COLO829 (cell line): ENCODE measurements around the gene HPCA.
A peak's percentile ranks its signal among the peaks of the same experiment; 100 is the strongest.

ENCODE experiments used
- DNase-seq: peaks from one replicate; pipeline ENCODE4 v3.0.0; 2012; ENCODE audit warnings: low spot score

Gene HPCA

DNA sequence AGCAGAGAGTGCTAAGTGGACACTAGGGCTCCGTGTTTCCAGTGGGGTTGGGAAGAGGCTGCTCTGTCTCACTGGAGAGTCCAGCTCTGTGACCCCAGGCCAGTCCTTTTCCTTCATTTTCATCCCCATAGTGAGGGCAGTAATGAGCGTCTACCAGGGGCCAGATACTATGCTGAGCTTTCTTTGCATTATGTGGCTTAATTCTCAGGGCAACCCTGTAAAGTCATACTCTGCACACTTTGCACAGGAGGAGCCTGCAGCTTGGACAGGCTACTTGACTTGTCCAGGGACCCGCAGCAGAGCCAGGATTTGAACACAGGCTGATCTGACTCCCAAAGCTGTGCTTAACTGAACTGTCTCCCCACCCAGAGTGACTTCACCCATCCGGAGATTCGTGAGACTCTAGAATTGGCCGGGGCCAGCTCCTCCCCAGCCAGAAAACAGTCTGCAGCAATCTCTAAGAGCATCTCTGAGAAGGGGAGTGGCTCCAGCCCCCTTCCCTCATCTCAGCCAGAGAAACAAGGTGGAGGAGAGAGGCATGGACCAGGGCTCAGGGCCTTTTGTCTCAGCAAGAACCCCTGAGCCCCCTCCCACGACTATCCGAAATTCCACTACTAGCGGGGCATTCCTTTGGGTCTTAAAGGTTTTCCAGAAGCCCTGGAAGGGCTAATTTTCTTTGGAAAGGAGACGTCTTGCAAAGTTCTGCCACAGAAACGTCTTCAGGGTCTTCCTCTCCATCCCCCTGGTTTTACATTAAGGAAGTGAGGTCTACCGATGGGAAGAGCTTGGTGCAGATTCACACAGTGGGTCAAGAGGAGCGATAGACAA lies 14.7 kb upstream of the HPCA start:
- DNase-seq: no peak

DNA sequence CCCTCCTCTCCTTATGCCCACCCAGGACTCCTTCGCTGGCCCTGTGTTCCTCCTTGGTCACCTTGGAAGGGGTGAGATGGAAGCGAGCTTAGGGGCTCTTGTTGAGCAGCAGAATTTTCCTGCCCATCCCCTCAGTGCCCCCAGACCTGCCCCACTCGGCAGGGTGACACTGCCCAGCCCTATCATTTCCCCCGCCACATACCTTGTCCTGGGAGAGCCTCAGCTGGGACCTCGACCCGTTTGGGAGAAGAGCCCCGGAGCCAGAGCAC lies 14.2 kb upstream of the HPCA start:
- DNase-seq: no peak

DNA sequence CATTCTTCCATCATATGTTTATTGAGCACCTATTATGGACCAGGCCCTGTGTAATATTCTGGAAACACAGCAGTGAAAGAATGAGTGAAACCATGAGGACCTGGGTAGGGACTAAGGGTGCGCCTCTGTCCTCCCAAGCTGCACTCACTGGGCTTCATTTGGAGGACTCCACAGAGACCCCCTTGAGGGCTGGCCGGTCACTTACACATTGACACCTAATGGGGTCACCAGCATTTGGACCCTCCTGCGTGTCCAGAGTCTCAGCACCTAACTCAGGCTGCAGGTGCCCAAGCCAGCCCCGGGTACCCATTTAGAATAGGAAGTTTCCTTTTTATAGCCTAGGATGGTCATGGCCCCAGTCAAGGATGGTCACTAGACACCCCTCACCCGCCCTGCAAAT lies 12.8 kb upstream of the HPCA start:
- no peak for DNase-seq

DNA sequence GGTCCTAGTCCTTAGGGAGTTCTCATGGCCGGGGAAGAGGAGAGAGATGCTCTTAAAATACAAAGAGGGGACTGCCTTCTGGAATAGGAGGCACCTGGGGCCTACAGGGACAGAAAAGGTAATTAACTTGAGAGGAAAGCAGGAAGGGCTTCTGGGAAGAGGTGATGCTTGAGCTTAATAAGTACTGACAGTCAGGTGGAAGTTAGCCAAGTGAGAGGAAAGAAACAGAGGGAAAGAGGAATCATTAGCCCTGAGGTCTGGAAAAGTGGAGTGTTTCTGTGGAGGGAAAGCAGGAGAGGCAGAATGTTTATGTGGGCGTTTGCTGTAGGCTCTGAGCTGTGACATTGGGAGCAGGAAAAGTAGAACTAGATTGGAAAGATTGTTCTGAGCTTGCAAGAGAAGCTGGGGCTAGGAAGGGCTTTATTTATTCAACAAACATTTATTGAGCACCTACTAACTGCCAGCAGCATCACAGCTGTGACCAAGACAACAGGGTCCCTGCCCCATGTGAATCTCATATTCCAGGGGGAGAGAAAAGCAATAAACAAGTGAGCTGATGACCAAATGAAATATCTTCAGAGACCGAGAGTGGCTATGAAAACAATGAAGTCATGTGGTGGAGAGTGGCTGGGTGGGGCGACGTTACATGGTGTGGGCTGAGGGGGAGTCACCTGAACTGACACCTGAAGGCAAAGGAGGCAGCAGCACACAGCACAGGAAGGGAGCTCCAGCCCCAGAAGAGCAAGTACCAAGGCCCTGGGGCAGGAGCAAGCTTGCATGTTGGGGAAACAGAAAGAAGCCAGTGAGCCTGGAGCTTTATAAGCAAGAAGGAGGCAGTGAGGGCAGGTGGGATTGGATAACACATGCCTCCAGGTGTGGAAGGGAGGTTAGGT lies 11.2 kb upstream of the HPCA start:
- no peak for DNase-seq

DNA sequence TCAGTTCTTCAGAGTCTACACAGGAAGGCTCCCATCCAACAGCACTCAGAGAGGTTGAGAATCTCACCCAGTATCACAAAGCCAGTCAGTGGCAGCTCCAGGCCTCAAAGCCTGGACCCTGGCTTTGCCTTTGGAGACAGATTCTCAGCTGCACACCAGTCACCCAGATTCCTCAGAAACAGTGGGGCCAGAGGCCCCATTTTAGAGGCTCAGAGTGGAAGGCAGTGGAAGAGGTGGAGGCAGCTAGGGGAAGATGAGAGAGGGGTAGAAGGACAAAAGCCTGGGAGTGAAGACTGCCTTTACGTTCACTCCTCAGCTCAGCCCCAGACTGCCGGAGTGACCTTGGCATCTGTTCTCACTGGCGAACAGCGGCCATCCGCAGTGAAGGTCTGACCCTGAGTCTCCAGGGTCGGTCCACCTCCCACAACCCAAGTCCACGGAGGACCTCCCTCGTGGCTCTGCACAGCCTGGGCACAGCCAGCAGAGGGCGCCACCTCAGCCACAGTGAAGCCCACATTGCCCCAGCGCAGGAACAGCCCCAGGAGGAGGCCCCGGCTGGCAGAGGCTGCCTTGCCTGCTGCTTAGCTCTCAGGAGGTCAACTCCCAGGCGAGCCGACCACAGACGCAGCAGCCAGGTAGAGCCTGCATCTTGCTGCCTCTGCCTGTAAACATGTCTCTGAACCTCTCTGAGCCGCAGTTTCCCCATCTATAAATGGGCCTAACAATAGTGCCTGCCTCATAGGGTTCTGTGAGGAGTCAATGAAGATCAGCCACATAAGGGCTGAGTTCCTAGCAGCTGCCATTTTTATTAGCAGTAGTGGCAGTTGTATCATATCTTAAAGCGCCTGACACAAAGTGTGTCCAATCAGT lies 9.7 kb upstream of the HPCA start:
- peak; percentile 53 for DNase-seq

DNA sequence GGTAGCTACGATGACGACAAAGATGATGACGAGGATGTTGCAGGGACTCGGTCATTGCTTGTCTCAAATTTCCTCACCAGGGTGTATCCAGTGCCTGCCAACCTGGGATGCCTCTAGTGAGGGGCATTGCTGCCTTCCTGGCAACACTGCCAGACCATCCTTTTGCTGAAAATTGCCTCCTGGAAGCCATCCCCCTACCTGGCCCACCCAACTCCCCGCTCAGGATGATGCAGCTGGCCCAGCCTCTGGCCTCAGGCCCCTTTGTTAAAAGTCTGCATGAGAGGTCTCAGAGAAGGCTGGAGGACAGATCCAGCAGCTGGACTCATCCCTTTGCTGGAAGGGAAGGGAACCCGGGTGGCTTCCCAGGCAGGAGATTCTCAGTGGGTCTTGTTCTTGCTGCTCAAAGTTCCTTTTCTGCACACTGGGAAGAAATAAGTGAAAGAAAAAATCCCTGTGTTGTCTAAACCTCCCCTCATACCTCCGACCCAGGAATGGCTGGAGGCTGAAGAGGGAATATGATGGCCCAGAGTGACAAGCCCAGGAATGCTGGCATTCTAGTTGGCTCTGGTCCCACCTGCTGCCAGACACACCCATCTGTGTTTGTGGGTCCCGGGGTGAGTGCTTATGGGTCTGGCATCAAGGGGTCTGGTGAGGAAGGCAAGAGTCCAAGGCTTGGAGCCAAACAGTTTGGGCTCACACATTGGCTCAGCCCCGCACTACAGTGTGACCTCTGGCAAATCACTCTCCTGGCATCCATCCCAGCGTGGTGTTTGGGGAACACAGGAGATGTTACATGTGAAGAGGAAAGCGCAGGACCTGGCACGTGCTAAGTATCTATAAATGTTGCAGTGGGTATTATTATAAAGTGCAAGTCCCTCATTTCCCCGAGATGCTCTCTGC lies 8.8 kb upstream of the HPCA start:
- DNase-seq: no peak

DNA sequence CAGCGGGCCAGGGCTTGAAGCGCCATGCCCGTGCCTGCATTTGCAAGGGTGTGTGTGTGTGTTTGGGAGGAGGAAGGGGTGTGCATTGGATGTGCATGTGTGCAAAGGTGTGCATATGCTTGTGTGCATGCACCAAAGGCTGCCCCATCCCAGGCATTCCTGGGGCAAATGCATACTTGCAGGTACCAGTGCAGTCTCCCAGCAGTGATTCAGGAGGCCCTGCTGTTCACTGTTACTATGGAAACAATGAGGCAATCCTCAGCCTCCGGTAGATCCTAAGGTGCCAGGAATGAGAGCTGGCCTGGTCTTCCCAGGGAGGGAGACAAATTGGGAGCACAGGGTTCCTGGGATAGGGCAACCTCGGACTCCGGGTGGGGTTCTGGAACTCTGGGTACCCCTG lies 8.1 kb upstream of the HPCA start:
- DNase-seq: no peak

DNA sequence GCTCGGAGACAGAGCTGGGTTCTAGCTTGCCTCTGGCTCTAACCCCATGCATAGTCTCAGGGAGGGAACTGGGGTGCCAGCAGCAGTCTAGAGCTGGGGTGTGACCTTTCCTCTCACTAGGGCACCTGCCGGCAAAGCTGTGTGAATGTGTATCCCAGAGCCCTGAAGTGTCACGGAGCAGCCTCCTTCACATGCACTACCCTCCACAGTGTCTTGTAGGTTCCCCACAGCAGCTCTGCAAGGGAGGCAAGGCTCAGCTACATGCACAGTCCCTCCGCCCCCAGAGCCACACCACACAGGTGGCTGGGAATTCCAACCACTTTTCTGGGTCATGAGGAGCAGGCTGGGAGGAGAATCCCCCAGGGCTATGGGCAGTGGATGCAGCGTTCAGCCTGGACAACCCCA lies 7.7 kb upstream of the HPCA start:
- DNase-seq: no peak

DNA sequence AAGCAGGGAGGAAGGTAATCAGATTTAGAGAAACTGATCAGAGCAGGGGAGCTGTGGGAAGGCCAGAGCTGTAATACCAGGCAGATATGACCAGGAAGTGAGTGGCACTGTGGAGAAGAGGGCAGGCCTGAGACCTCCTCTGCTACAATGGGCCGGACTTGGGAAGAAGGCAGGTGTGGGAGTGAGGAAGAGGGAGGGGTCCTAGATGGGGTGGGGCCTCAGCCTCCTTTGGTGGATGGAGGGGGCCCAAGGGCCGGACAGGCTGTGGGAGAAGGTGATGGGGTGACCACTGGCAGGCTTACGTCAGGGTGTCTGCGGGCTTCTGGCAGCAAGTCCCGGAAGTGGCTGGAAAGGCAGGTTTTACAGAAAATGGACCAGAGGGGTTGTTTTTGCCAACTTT lies 5.0 kb upstream of the HPCA start:
- DNase-seq: no peak

DNA sequence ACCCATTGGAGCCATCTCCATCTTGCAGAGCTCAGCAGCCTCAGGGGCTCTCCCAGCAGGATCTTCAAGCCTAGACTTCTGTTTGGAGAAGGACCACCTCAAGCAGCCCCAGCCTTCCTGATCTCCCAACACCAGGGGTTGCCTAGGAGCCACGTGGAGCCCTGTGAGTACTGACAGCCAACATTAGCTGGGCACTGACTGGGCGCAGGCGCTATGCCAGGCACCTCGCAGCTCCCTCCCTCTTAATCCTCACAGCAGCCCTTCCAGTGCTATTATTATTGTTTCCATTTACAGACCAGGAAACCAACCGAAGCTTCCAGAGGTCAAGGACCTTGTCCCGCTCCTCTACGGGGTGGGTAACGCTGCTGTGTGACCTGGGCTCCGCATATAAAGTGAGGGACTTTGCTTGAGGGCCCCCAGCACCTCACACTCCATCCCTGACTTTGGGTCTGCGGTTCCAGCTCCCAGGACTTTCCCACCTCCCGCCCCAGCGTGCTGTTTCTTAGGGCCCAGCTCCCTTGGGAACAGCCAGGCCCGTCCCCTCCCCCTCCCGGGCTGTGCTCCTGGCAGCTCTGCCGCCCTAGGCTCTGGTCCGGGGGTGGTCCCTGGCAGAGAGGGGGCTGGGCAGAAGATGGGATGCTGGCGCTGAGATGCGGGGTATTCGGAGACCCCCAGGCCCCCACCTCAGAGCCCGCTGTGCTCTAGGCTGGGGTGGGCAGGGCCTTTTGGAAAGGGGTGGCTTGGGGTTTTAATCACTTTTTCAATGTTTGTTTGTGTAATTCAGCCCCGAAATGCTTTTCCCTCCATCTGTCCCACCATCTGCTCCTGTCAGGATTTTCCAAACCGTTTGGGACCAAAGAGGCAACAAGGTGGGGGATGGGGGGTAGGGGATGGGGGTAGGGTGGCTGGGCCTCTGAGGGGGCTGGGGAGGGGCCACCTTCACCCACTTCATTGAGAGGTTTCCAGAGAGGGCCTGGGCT lies 4.1 kb upstream of the HPCA start:
- DNase-seq: no peak

DNA sequence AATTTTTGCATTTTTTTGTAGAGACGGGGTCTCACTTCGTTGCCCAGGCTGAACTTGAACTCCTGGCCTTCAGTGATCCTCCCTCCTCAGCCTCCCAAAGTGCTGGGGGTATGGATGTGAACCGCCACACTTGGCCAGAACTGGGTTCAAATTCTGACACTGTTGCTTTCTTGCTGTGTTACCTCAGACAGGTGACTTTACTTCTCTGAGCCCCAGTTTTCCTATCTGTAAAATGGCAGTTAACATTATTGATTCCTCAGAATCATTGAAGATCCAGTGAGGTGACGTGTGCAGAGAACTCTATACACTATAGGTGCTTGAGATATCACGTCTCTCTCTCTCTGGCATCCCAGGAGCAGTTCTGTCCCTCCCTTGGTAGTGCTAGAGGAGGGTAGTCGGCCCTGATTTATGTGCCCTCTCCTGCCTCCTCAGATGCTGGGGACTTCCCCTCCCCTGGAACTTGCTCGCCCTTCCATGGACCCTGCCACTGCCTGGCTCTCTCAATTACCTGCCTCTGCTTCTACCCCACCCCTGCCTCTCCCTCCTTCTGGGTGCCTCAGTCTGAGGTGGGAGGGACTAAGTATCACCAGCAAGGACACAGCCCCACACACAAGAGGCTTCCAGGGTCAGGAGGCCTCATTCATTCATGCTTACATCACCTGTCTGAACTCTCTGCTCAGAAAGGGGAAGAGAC lies 2.8 kb upstream of the HPCA start:
- no peak for DNase-seq

DNA sequence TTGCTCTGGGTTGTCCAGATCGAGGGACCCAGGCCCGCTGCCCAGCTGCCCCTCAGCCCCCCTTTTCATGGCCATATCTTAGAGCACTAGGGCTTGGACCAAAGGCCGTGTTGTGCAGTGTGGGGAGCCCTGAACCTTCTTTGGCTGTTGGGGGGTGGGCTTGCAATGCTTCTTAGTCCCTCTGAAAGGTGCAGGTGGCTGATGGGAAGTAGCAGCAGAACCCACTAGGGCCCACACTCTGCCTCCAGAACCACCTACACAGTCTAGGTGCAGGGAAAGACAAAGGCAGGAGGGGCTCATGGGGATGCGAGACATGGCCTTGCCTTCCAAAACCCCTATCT lies 2.3 kb upstream of the HPCA start:
- DNase-seq: no peak

DNA sequence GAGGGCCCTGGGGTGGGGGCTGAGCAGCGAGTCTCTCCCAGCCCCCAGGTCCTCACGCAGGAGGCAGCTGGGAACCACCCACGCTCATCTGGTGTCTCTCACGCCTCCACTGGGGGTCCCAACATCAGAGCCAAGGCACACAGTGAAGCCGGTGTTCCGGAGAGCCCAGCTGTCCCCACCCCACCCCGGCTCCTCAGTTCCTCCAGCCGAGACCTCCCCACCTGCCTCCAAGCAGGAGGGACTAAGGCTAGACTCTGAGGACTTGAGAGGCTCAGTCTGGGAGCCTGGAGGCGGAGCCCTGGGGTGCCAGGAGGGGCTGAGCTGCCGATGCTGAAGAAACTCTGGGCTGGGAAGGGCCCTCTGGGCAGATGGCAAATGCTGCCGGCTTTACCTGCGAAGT lies 1.6 kb upstream of the HPCA start:
- DNase-seq: no peak

DNA sequence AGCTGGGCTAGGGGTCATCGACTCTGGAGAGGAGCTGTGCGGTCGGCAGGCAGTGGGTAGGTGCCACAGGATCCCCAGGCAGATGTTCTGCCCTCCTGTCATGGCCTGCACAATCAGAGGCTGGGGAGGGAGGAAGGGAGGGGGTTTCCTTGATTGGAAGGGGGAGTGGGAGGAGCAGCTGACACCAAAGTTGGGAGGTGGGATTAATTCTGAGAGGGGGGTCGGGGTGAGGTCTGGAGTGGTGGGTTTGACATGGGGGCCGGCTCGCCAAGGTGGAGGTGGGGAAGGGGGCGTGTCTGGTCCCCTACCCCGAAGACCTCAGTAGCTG lies 651 bp upstream of the HPCA start:
- DNase-seq: no peak

DNA sequence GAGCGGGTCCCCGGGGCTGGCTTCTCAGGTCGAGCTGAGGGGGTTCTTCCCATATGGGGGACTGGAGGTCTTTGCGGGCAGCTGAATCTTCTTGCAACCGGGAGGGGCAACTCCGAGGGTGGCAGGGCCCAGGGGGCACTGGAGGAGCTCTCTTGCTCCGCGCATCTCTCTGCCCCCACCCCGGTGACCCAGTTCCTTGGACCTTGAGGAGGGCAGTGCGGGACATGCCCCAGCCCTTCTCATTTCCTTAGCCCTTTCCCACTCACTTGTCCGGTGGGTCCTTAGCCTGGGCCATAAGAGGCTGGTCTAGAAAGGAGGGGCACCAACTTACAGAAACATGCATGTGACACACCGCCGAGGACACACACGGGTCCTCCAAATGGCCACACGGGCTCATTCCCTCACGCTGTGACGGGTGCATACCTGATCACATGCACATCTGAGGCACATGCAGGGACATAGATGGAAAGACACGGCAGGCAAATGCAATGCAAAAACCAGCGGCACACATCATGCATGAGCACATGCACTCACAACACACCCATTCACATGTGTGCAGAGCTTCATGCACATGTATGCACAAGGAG lies 630 bp downstream of the HPCA start:
- no peak for DNase-seq

DNA sequence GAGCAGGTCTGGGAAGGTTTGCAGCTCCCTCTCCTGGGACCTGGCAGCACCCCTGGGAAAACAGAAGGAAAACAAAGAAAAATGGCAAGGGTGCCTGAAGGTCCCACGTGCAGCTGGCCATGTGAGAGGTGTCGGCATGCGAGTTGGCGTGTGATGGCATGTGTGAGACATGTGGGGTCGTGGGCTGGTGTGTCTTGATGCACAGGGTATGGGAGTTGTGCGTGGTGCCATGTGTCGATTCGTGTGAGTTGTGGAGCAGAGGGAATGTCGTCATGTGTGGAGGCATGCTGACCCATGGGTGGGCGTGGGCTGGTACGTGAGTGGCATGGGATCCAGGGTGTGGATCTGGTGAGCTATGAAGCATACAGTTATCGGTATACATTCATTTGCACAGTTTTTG lies 1.3 kb downstream of the HPCA start:
- DNase-seq: no peak

DNA sequence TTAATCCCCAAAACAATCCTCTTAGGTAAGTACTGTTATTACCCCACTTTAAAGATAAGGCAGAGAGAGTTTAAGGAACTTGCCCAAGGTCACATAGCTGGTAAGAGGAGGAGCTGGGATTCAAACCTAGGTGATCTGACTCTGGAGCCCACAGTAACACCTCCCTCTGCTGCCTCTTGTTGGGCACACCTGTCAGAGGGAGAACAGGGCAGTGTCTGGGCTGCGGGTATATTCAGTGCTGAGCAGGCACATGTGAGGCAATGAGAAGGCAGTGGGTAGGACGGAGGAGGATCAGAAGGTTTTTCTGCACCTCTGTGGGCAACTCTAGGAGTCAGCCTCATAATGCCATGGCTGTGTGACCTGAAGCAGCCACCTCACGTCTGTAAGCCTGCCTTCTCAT lies 1.8 kb downstream of the HPCA start:
- no peak for DNase-seq

DNA sequence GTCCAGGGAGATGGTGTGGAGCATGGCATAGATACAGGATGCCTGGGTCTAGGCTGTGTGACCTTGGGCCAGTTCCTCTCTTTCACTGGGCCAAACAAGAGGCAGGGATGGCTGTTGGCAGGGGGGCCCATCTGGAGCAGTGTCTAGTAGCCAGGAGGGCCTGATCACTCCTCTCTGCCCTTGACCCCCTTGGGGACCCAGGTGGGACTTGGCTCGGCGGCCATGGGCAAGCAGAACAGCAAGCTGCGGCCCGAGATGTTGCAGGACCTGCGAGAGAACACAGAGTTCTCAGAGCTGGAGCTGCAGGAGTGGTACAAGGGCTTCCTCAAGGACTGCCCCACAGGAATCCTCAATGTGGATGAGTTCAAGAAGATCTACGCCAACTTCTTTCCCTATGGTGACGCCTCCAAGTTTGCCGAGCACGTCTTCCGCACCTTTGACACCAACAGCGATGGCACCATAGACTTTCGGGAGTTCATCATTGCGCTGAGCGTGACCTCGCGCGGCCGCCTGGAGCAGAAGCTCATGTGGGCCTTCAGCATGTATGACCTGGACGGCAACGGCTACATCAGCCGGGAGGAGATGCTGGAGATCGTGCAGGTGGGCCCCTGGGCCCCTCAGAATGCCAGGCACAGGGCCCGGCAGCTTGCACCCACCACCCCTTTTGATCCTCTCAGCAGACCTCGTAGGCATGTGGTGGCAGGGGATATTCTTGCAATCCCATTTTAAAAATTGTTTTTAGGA lies 2.6 kb downstream of the HPCA start:
- no peak for DNase-seq

DNA sequence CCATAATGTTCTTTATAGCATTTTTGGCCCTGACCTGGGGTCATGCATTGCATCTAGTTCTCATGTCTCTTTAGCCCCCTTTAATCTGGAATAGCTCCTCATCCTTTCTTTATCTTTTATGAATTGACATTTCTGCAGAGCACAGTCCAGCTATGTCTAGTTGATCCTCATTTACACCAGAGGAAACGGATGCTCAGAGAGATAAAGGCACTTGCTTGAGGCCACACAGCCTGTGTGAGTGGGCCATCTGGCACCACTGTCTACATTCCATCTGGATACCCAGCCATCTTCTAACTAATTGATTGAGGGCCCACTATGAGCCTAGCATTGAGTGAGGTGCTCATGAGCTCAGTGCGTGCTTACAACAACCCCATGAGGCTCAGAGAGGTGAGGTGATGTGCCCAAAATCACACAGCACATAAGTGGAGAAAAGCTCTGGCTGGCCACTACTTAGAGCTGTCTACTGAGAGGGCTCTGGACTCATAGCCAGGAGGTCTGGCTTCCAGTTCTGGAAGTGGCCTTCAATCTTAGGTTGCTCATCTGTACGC lies 3.5 kb downstream of the HPCA start:
- no peak for DNase-seq
